Bronchial epithelial cell (primary cell): ENCODE data around the gene FHDC1. TPM values are rescaled to one million over a fixed set of nuclear protein-coding genes. Genes with fewer than 3 reads are reported as not detected.

ENCODE experiments used
- DNase-seq: peaks from one replicate; pipeline ENCODE4 v3.0.0-alpha.2; 2010; ENCODE audit warnings: low read depth
- FAIRE-seq: peaks from 2 replicates; lab custom pipeline; 2011; peaks lifted over from hg19 to GRCh38; lab: Jason Lieb, UNC
- H3K27me3 ChIP-seq: 2 replicates; pipeline ENCODE4 v1.5.1; 2011; ENCODE audit warnings: low read length; ENCODE audit not compliant: control insufficient read depth, insufficient read depth
- H3K36me3 ChIP-seq: 2 replicates; pipeline ENCODE4 v1.5.1; 2011; ENCODE audit warnings: low read length; ENCODE audit not compliant: control insufficient read depth, insufficient read depth
- H3K4me3 ChIP-seq: 2 replicates; pipeline ENCODE4 v1.5.1; 2011; ENCODE audit warnings: mild to moderate bottlenecking, low read depth, low read length, control low read depth
- total RNA-seq: library from RNA; depleted of rRNA; stranded (reverse); fragments of >200 nt; gene quantifications from 2 replicates; pipeline ENCODE4 v1.2.1, GENCODE V29; 2014
- TF ChIP-seq, protein P1 (sequence below): IDR thresholded peaks from 2 replicates; pipeline ENCODE4 v1.5.1; 2011; ENCODE audit warnings: mild to moderate bottlenecking, moderate library complexity, low read length, control low read depth, inconsistent platforms; ENCODE audit not compliant: insufficient read depth, severe bottlenecking

FHDC1 gene
- total RNA-seq, 1 donor from 2014 or later = 0.53 TPM

GRCh38 chr4:152960082-152960481 lies 24.0 kb downstream of the FHDC1 start:
- no peak overlapping the region for H3K4me3 ChIP-seq
- TF ChIP-seq, protein P1, sequence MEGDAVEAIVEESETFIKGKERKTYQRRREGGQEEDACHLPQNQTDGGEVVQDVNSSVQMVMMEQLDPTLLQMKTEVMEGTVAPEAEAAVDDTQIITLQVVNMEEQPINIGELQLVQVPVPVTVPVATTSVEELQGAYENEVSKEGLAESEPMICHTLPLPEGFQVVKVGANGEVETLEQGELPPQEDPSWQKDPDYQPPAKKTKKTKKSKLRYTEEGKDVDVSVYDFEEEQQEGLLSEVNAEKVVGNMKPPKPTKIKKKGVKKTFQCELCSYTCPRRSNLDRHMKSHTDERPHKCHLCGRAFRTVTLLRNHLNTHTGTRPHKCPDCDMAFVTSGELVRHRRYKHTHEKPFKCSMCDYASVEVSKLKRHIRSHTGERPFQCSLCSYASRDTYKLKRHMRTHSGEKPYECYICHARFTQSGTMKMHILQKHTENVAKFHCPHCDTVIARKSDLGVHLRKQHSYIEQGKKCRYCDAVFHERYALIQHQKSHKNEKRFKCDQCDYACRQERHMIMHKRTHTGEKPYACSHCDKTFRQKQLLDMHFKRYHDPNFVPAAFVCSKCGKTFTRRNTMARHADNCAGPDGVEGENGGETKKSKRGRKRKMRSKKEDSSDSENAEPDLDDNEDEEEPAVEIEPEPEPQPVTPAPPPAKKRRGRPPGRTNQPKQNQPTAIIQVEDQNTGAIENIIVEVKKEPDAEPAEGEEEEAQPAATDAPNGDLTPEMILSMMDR = no peak
- peaks cover 8% of the 10 kb centered on the region for H3K36me3 ChIP-seq
- FAIRE-seq = no peak
- no peaks in the 10 kb centered on the region for H3K27me3 ChIP-seq
- no peak for DNase-seq

- DNase-seq = no peak
- FAIRE-seq = no peak
- TF ChIP-seq, protein P1 = no peak
- H3K4me3 ChIP-seq = no peak overlapping the region
- peaks cover 8% of the 10 kb centered on the region for H3K36me3 ChIP-seq
- no peaks in the 10 kb centered on the region for H3K27me3 ChIP-seq
These were observed 25.1 kb downstream of the FHDC1 start for GRCh38 chr4:152961014-152961772.

DNA sequence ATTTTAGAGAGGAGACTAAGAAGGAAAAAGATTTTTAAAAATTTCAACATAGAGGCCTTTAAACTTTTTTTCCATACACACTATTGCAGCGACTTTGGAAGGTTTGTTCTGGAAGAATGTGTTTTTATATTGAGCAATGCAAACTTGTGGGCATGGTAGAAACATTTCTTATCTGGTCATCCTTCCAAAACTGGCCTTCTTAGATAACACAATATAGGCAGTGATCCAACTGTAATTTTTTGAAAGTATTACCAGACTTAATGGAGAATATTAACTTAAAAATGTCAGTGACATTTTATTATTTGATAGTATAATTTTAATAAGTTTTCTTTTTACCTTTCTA lies 25.6 kb downstream of the FHDC1 start:
- Histone ChIP-seq H3K27me3 (no peaks in the 10 kb centered on the region), H3K36me3 (peaks cover 8% of the 10 kb centered on the region), H3K4me3 (no peak overlapping the region)
- FAIRE-seq (no peak), DNase-seq (no peak)
- TF ChIP-seq, protein P1 = no peak

DNA sequence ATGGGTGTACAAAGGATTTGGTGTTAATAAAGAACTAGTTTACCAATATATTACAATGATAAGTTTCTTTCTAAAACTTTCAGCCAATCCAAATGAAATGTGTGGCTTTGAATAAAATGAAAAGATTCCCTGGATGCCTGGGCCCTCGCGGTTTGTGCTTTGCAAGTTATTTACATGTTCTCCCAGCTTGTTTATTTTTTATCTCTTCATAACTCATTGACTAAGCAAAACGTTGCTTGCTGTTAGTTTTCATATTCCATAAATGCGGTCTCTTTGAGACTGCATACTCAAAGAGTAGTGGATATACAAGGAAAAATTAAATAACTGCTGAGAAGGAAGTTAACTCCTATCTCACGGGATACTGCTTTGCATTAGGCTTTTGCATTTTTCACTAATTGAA lies 26.0 kb downstream of the FHDC1 start:
- FAIRE-seq (no peak), DNase-seq (no peak)
- TF ChIP-seq, protein P1 = no peak
- H3K27me3 ChIP-seq = no peaks in the 10 kb centered on the region
- no peak overlapping the region for H3K4me3 ChIP-seq
- H3K36me3 ChIP-seq = peaks cover 7% of the 10 kb centered on the region

DNA sequence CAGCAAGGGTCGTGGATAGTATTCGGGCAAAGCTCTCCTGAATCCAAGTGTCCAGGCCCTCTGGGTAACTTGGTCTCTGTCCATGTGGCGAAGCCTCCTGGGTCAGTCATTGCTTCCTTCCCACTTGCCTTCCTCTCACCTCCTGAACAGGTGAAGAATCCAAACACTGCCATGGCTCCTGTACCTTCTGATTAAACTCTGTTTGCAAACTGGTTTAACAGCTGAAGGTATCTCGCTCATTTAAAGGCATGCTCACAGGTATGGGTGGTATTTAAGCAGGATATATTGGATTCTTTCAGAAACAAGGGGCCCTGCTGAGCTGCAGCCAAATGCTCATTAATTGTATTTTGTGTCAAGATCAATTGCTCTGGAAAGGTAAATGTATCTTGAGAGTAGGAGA lies 28.2 kb downstream of the FHDC1 start:
- TF ChIP-seq, protein P1 = no peak
- H3K27me3 ChIP-seq = no peaks in the 10 kb centered on the region
- no peak for DNase-seq
- FAIRE-seq = no peak
- no peak overlapping the region for H3K4me3 ChIP-seq
- H3K36me3 ChIP-seq = peaks cover 8% of the 10 kb centered on the region

GRCh38 chr4:152965611-152966010 lies 29.5 kb downstream of the FHDC1 start:
- FAIRE-seq (no peak), DNase-seq (no peak)
- Histone ChIP-seq H3K27me3 (no peaks in the 10 kb centered on the region), H3K4me3 (no peak overlapping the region), H3K36me3 (peaks cover 8% of the 10 kb centered on the region)
- TF ChIP-seq, protein P1 = no peak
